ENCODE measurements around the gene TBX6. TPM values are rescaled to one million over a fixed set of nuclear protein-coding genes. Genes with fewer than 3 reads are reported as not detected.

The TBX6 gene
- total and polyA plus RNA-seq, 12 donors: 0.28 to 1.7 (median 0.57) TPM

GRCh38 chr16:30082545-30083090 is 9.1 kb downstream of the TBX6 start:
- intact Hi-C loops (cut with DNase I): no loop called here
- Histone ChIP-seq H3K9me3 (no peaks in the 10 kb centered on the region), H3K27me3 (no peaks in the 10 kb centered on the region), H3K36me3 (peaks cover 0 to 88% (median 38%) of the 10 kb centered on the region in 9 donors), H3K4me3 (no peak overlapping the region), H3K27ac (no peak overlapping the region), H3K4me1 (peaks cover 7 to 46% (median 16%) of the 10 kb centered on the region in 9 donors)
- DNase-seq (no peak), ATAC-seq (no peak)
- WGBS, 2 donors: 88 to 90% methylated on average over 20 of the region's 20 CpGs
- TF ChIP-seq CTCF (IDR thresholded peaks at IDR 0.05): no peak

GRCh38 chr16:30079480-30079879 is 12.2 kb downstream of the TBX6 start:
- 80 to 88% methylated on average over 7 of the region's 7 CpGs for WGBS, 2 donors
- Histone ChIP-seq H3K27ac (peak overlapping the region in 2 of 10 donors; percentile 21 to 59), H3K36me3 (peaks cover 0 to 75% (median 36%) of the 10 kb centered on the region in 9 donors), H3K9me3 (no peaks in the 10 kb centered on the region), H3K4me3 (no peak overlapping the region), H3K27me3 (no peaks in the 10 kb centered on the region), H3K4me1 (peaks cover 13 to 49% (median 37%) of the 10 kb centered on the region in 9 donors)
- intact Hi-C loops (cut with DNase I): loop anchor here in 2 of 10 donors (10.0 kb wide), 2 partner anchors 325 to 575 kb away; partner anchors contain the start of genes FBRS (in 1 of the 2), PRR14 (in 1 of the 2) and ZNF771 (in 1 of the 2)
- no peak for DNase-seq
- no peak for TF ChIP-seq CTCF (IDR thresholded peaks at IDR 0.05)
- ATAC-seq: no peak

- no peaks in the 10 kb centered on the region for H3K27me3 ChIP-seq
- DNase-seq (no peak), ATAC-seq (peak in 2 of 8 donors; percentile 19 to 40)
- H3K4me3 ChIP-seq: no peak overlapping the region
- H3K27ac ChIP-seq: peak overlapping the region in 5 of 10 donors; percentile 21 to 65 (median 44)
- no peak for TF ChIP-seq CTCF (IDR thresholded peaks at IDR 0.05)
- peaks cover 0 to 70% (median 29%) of the 10 kb centered on the region in 9 donors for H3K36me3 ChIP-seq
- intact Hi-C loops (cut with DNase I): loop anchor here in 2 of 10 donors (10.0 kb wide), 2 partner anchors 326 to 576 kb away; partner anchors contain the start of genes FBRS (in 1 of the 2), PRR14 (in 1 of the 2) and ZNF771 (in 1 of the 2)
- 62 to 71% methylated on average over 7 of the region's 7 CpGs for WGBS, 2 donors
- peaks cover 13 to 49% (median 37%) of the 10 kb centered on the region in 9 donors for H3K4me1 ChIP-seq
- no peaks in the 10 kb centered on the region for H3K9me3 ChIP-seq
Measured at GRCh38 chr16:30078744-30079143, 13.0 kb downstream of the TBX6 start.

- no peak for ATAC-seq
- peak overlapping the region in 3 of 10 donors; percentile 94 to 100 (median 100) for H3K4me3 ChIP-seq
- no peak for DNase-seq
- intact Hi-C loops (cut with DNase I): loop anchor here in 2 of 10 donors (10.0 kb wide), 2 partner anchors 327 to 577 kb away; partner anchors contain the start of genes FBRS (in 1 of the 2), PRR14 (in 1 of the 2) and ZNF771 (in 1 of the 2)
- H3K4me1 ChIP-seq: peaks cover 13 to 49% (median 37%) of the 10 kb centered on the region in 9 donors
- no peaks in the 10 kb centered on the region for H3K27me3 ChIP-seq
- H3K36me3 ChIP-seq: peaks cover 0 to 70% (median 28%) of the 10 kb centered on the region in 9 donors
- 71 to 81% methylated on average over 6 of the region's 6 CpGs for WGBS, 2 donors
- no peaks in the 10 kb centered on the region for H3K9me3 ChIP-seq
- no peak for TF ChIP-seq CTCF (IDR thresholded peaks at IDR 0.05)
- peak overlapping the region in 3 of 10 donors; percentile 59 to 99 (median 65) for H3K27ac ChIP-seq
Measured at GRCh38 chr16:30077656-30078055, 14.1 kb downstream of the TBX6 start.

Measured in heart right ventricle (tissue), 16 donors.